Right lung (tissue), 5 donors: ENCODE results near the gene RIMBP2. TPM values are rescaled to one million over a fixed set of nuclear protein-coding genes. Genes with fewer than 3 reads are reported as not detected.

ENCODE experiments used
- DNase-seq, 2 donors: peaks; one replicate each; pipeline ENCODE4 v3.0.0-alpha.2; 2013
- polyA plus RNA-seq, 5 donors: library from polyadenylated mRNA; unstranded; fragments of 120-200 nt; gene quantifications; one replicate each; pipeline versions ENCODE4 v1.2.1 to v1.2.3, GENCODE V29; 2013; ENCODE audit warnings: inconsistent platforms in 1 of 5, low replicate concordance in 1 of 5; ENCODE audit not compliant: insufficient read length in 5 of 5, insufficient read depth in 1 of 5

The RIMBP2 gene
- polyA plus RNA-seq, 5 donors, result 10.6 to 18.9 (median 16.1) TPM

DNA sequence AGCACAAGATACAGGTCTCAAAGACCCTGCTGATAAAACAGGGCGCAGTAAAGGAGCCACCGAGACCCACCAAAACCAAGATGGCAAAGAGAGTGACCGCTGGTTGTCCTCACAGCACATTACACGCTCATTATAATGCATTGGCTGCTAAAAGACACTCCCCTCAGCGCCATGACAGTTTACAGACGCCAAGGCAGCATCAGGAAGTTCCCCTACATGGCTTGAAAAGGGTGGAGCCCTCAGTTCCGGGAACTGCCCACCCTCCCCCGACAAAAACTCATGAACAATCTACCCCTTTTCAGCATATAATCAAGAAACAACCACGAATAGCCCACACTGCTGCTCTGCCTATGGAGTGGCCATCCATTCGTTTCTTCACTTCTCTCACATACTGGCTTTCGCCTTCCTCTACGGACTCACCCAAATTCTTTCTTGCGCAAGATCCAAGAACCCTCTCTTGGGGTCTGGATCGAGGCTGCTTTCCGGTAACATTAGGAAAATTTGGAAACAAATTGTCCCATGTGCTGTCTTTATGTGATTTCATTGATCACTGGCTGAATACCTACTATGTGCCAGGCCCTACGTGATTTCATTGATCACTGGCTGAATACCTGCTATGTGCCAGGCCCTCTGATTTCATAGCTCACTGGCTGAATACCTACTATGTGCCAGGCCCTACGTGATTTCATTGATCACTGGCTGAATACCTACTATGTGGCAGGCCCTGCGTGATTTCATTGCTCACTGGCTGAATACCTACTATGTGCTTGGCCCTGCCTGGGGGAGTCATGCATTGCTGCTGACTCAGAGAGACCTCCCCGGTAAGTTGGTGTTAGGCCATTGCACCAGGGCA, 252.1 kb downstream of the RIMBP2 start:
- no peak for DNase-seq

DNA sequence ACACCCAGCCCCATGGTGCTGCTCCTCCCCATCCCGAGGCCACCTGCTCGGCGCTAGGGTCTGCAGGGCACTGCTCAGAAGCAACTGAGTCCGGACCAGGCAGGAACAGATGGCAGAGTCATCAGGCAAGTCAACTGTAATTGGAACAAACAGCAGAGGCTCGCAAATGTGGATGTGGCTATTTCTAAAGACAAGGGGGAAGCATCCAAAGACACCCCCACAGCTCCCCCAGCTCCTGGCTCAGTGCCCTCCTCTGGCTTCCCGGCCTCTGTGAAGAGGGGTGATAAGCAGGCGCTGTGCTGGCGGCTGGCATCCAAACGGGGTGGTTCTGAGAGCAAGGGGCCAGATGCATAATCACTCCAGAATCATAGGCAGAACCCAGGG, 252.8 kb downstream of the RIMBP2 start:
- DNase-seq, result no peak

DNA sequence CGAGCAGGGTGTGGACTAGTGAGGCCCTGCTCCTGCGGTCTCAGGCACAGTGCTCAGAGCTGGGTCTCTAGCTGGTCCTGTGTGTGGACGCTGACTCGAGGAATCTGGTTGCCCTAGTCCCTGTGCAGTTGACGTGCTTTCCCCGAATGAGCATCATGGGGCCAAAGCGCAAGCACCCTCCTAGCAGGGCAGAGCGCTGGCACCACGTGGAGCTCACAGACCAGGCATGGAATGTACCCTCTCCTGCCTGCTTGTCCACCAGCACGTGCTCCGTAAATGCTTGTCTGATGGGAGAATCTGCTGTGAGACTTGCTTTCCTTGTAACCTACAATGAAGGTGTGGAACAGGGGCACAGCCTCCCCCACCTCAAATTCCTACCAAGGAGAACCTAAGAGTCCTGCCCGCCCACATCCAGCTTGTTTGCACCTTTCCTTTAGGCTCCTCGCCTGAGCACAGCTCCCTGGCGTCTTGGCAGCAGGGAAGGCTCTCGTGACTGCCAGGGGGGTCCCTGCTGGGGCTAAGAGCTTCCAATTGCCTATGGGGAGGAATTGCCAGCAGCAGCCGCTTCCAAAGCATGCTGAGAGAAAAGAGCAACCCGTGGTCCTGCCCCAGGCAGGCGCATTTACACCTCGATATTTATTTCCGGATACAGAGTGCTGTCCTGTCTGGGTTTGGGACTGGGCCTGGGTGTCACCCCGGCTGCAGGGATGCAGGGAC, 253.4 kb downstream of the RIMBP2 start:
- no peak for DNase-seq

- no peak for DNase-seq
These were observed 254.1 kb downstream of the RIMBP2 start for GRCh38 chr12:130461839-130462557.

GRCh38 chr12:130461447-130461815, 254.7 kb downstream of the RIMBP2 start:
- no peak for DNase-seq

- DNase-seq, result no peak
These were observed 255.3 kb downstream of the RIMBP2 start for GRCh38 chr12:130460611-130461446.

DNA sequence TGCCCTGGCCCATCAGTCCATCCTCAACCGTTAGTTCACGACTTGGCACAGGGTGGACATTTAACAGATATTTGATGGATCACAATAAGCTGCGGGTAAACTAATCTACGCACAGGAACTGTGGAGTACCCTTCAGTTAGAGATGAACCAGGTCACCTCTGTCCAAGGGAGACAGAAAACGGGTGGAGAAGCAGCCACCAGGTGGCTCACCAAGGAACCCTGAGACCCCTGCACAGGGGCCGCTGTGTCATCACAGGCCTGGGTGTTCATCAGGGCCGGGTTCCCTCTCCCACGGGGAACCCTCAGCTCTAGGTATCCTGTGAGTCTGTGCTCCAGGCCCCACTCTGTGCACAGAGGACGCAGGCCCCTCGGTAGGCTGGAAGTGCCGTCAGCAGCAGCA, 256.2 kb downstream of the RIMBP2 start:
- DNase-seq, result no peak

- no peak for DNase-seq
These were observed 257.8 kb downstream of the RIMBP2 start for GRCh38 chr12:130458341-130458740.

DNA sequence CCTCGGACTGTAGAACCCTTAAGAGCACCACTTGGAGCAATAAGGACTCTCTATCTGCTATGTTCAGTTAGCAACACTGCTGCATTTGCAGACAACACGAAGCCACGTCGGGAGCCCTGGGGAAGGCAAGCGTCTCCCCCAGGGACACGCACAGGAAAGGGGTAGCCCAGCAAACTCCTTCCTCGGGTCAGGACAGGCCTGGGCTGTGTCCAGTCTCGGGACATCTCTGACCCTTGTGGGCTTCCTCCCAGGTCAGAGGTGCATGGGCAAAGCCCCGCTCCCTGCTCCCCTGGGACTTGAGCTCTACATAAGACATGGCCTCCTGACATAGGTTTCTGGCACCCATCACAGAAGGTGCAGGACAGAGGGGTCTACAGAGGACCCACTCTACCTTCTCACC, 258.9 kb downstream of the RIMBP2 start:
- no peak for DNase-seq

- DNase-seq, result peak; percentile 26 to 34
These were observed 259.5 kb downstream of the RIMBP2 start for GRCh38 chr12:130456375-130457199.

- no peak for DNase-seq
These were observed 260.9 kb downstream of the RIMBP2 start for GRCh38 chr12:130455161-130455560.

DNA sequence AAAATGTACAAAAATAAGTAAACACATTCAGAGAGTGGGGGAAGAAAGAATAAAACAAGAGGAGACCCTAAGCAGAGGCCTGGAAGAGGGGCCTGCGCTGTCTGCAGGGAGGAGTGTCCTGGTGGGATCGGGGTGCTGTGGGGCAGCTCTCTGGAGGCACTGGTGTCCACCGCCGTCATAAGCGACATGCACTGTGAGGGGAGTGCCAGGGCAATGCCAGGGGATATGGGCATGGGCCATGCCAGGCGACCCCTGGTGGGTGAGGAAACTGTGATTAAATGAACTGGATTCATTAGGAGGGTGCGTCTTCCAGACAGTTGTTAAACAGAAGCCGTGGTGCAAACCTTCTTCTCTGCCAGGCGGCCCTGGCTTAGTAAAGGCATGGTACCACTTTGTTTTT, 261.8 kb downstream of the RIMBP2 start:
- no peak for DNase-seq

DNA sequence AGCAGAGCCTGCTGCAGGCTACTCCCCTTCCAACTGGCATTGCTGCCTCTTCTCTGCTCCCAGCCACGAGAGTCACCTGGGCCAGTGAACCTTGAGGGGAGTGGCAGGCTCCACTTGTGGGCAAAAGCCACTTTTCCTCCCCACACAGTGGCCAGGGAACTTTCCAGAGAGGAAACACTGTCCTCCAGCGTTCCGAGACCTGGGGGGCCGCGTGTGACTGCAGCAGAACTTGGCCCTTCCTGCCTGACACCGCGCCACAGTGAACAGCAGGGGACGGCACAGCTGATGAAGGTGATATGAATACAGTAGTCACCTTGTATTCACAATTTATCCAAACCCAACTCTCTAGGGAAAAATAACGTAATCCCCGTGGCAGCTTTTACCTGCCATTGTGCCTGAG, 263.6 kb downstream of the RIMBP2 start:
- no peak for DNase-seq

GRCh38 chr12:130451001-130451930, 264.8 kb downstream of the RIMBP2 start:
- no peak for DNase-seq

- DNase-seq, result no peak
These were observed 266.8 kb downstream of the RIMBP2 start for GRCh38 chr12:130449291-130449690.

- DNase-seq, result no peak
These were observed 267.9 kb downstream of the RIMBP2 start for GRCh38 chr12:130448044-130448821.

DNA sequence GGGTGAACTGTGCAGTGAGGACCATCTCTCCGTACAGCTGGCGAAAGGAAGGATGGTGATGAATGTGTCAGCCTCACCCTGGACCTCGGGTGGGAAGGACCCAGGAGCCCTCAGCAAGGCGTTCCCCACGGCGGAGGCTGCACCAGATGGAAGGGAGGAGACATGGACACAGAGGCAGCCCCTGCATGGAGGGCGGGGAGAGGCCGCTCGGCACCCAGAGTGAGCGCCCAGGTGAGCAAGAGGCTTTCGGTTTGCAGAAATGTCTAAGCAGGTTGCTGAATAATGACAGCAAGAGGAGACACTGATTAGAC, 268.5 kb downstream of the RIMBP2 start:
- DNase-seq, result no peak

GRCh38 chr12:130446846-130447654, 269.0 kb downstream of the RIMBP2 start:
- DNase-seq, result no peak
